GM12892 (cell line): Measurements from ENCODE around the gene NHLRC3.

Experiments
- POLR2A ChIP-seq: IDR thresholded peaks from 2 replicates; pipeline ENCODE4 v1.6.1; 2011; ENCODE audit warnings: low read depth, low read length, control low read depth
- POLR2AphosphoS5 ChIP-seq: IDR thresholded peaks from 2 replicates; pipeline ENCODE4 v1.6.1; 2011; ENCODE audit warnings: low read depth, low read length, control low read depth

DNA sequence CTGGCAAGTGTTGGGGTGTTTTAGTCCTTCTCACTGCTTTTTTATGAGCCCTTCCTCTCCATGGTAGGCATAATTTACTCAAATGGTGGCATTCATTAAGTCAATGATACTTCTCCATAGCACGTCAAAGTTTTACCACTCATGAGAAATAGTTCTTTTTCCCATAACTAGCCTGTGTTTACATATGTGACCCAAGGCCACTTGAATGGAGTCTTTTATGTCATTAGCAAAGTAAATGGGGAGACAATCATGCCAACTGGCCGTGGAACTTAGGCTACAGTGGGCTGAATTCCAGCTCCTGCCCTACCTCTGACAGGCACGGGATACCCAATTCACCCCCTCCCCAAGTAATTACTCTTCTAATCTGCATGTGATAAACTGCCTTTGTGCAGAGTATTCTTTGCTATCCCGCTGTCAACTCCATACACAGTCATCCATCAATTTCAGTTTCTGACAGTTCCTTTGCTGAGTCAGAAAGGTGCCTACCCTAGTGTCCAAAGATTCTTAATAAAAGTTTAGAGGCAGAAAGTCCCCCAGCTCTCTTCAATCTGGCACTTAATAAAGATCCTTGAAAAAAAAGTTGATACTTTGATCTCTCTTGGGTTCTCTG lies 17.3 kb upstream of the NHLRC3 start:
- no peak for TF ChIP-seq POLR2A
- TF ChIP-seq POLR2AphosphoS5: no peak
